ENCODE data around the gene YIF1B. TPM values are rescaled to one million over a fixed set of nuclear protein-coding genes. Genes with fewer than 3 reads are reported as not detected.
A peak's percentile ranks its signal among the peaks of the same experiment; 100 is the strongest.
"Not testable (repeated sequence)": the region's sequence is repeated elsewhere in the genome, so short reads cannot be mapped to it uniquely, and the experiment has no call there.

YIF1B gene
- total RNA-seq, 4 donors from 2014 or later: 26.2 to 52.8 (median 31.4) TPM

DNA sequence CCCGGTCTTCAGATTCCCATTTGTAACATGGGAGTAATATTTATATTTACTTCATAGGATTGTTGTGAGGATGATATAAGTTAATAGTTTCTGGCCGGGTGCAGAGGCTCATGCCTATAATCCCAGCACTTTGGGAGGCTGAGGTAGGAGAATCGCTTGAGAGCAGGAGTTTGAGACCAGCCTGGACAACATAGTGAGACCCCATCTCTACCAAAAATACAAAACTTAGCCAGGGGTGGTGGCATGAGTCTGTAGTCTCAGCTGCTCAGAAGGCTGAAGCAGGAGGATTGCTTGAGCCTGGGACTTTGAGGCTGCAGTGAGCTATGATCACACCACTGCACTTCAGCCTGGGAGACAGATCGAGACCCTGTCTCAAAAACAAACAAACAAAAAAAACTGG is 31.1 kb upstream of the YIF1B start:
- TF ChIP-seq CTCF (IDR thresholded peaks at IDR 0.05): no peak
- DNase-seq (ENCODE audit: low spot score): no peak
- no peak for ATAC-seq (ENCODE audit: low FRiP score)

GRCh38 chr19:38340927-38341326 is 25.2 kb upstream of the YIF1B start:
- ATAC-seq (ENCODE audit: low FRiP score) (no peak), DNase-seq (ENCODE audit: low spot score) (no peak)
- TF ChIP-seq CTCF (IDR thresholded peaks at IDR 0.05): no peak

DNA sequence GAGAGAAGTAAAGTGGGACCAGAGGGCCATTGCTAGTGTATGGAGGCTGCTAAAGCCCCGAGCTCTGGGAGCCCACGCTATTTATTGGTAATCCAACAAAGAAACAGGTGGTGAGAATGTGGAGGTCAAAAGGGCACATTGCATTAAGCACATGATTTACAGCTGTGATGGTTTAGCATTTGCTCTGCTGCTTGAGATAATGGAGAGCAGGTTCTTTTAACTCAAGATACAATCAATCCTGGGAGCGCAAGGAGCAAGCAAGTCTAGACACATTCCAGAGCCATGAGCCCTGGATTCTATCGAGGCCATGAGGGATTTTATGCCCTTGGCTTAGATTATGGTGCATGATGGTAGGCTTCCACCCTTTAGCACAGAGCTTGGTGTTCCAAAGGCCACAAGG is 23.3 kb upstream of the YIF1B start:
- DNase-seq (ENCODE audit: low spot score); ATAC-seq (ENCODE audit: low FRiP score): not testable (repeated sequence)

- ATAC-seq (ENCODE audit: low FRiP score): no peak
- TF ChIP-seq CTCF (IDR thresholded peaks at IDR 0.05): no peak
- DNase-seq (ENCODE audit: low spot score): no peak
These were observed 21.6 kb upstream of the YIF1B start for GRCh38 chr19:38337360-38337653.

DNA sequence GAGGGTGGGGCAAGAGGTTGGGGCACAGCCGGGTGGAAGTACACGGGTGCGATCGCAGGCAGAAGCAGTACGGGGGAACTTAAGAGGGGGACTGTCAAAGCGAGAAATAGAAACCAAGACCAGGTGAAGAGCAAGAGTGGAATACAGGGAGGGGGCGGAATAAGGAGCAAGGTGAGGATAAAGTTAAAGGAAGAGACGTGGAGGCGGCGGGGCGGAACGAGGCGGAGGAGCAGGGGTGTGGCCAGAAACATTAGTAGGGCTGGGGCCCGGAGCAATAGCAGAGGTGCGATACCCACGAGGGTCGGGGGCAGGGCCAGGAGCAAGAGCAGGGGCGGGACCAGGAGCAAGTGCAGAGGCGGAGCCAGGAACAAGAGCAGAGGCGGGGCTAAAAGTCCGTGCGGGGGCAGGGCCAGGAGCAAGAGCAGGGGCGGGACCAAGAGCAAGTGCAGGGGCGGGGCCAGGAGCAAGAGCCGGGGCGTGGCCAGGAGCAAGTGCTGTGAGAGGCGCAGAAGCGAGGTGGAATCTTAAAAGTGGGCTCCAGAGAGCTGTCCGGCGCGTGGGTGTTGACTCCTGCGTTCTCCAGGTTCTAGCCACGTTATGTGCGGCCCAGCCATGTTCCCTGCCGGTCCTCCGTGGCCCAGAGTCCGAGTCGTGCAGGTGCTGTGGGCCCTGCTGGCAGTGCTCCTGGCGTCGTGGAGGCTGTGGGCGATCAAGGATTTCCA is 21.1 kb upstream of the YIF1B start:
- no peak for TF ChIP-seq CTCF (IDR thresholded peaks at IDR 0.05)
- peak; percentile 85 for DNase-seq (ENCODE audit: low spot score)
- ATAC-seq (ENCODE audit: low FRiP score): peak; percentile 85

DNA sequence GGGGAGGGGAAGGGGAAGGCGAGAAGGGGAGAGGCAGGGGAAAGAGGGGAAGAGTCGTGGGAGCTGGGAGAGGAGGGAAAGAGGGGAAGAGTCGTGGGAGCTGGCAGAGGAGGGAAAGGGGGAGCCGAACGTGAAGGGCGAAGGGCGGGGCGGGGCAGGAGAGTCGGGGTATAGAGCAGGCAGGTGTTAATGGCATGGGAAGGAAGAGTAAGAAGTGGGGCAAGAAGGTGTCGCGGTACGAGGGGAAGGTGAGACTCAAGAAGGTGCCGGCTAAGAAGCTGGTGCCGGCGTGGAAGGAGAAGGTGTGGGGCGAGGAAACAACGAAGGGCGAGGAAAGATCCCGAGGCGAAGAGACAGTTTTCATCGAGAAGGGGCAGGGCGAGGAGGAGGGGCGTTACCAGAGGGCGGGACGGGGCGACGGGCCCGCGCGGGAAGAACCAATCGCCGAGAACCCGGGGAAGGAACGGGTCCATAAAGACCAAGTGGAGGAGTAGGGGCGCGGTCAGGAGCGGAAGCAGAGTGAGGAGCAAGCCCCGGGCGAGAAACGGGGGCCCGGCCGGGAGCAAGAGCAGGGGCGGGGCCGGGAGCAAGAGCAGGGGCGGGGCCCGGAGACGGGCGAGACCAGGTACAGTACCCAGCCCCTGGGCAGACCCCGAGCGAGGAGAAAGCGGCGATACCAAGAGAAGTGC is 20.3 kb upstream of the YIF1B start:
- ATAC-seq (ENCODE audit: low FRiP score) (peak; percentile 91), DNase-seq (ENCODE audit: low spot score) (peak; percentile 78)
- no peak for TF ChIP-seq CTCF (IDR thresholded peaks at IDR 0.05)

- DNase-seq (ENCODE audit: low spot score): no peak
- TF ChIP-seq CTCF (IDR thresholded peaks at IDR 0.05): no peak
- ATAC-seq (ENCODE audit: low FRiP score): no peak
These were observed 17.5 kb upstream of the YIF1B start for GRCh38 chr19:38333245-38333644.
